Activated naive CD8-positive, alpha-beta T cell treated with anti-CD3 and anti-CD28 coated beads for 36 hours (primary cell): ENCODE results near the gene OR4E2. TPM values are rescaled to one million over a fixed set of nuclear protein-coding genes. Genes with fewer than 3 reads are reported as not detected.
"Not testable (repeated sequence)": the region's sequence is repeated elsewhere in the genome, so short reads cannot be mapped to it uniquely, and the experiment has no call there.

Source experiments
- DNase-seq: peaks from one replicate; pipeline ENCODE4 v3.0.0; 2021
- H3K27ac Mint-ChIP-seq: one replicate; pipeline ENCODE4 v1.8.0; 2022; ENCODE audit warnings: mild to moderate bottlenecking, moderate library complexity, mixed read lengths
- H3K27me3 Mint-ChIP-seq: one replicate; pipeline ENCODE4 v1.8.0; 2022; ENCODE audit warnings: mild to moderate bottlenecking, mixed read lengths
- H3K36me3 Mint-ChIP-seq: one replicate; pipeline ENCODE4 v1.8.0; 2021; ENCODE audit warnings: mild to moderate bottlenecking, mixed read lengths
- H3K4me1 Mint-ChIP-seq: one replicate; pipeline ENCODE4 v1.8.0; 2021; ENCODE audit warnings: mixed read lengths
- H3K4me3 Mint-ChIP-seq: one replicate; pipeline ENCODE4 v1.8.0; 2022; ENCODE audit warnings: mild to moderate bottlenecking, moderate library complexity, mixed read lengths
- H3K9me3 Mint-ChIP-seq: one replicate; pipeline ENCODE4 v1.8.0; 2022; ENCODE audit warnings: mixed read lengths
- total RNA-seq, 2 experiments: library from RNA; stranded (reverse); gene quantifications; one replicate each; pipeline ENCODE4 v1.2.3, GENCODE V29; 2021

Gene OR4E2
- total RNA-seq, 2 experiments from 2014 or later = not detected

DNA sequence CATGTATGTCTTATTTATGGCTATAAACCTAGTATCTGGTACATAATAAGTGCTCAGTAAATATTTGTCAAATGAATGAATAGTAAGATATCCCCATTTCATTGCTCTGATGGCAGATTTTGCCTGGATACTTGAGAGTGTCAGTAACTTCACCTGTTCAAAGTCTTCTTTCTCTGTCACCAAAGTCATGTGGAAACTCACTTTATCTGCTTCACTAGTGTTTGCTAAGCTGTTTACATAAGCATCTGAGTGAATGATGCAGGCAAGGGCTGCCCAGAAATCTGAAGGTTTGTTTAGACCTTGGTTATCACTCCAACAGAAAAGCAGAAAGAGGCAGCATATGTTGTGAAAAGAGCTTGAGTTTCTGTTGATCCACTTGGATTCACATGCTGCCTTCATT, 15.6 kb downstream of the OR4E2 start:
- H3K36me3 Mint-ChIP-seq = peaks cover 1% of the 10 kb centered on the region
- no peak overlapping the region for H3K4me3 Mint-ChIP-seq
- H3K27ac Mint-ChIP-seq = no peak overlapping the region
- peaks cover 1% of the 10 kb centered on the region for H3K9me3 Mint-ChIP-seq
- H3K4me1 Mint-ChIP-seq = no peaks in the 10 kb centered on the region
- peaks cover 25% of the 10 kb centered on the region for H3K27me3 Mint-ChIP-seq
- DNase-seq = no peak

DNA sequence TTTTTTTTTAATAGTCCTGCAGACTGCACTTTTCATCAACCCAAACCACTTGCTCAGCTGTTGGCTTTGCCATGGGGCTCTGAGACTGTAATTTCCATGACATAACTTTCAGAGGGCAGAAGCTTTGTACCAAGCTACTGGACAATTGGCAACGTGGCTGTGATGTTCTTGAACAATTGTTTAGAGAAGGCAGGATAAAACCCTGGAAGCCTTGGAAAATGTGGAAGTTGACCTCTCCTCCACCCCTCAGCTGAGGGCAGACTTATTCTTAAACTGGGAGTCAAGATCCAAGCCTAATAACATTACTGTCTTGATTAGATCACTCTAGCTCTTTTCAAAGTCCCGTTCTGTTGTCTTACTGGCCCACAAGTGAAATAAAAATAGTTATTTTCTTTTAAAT, 17.7 kb downstream of the OR4E2 start:
- Mint-ChIP-seq H3K27me3 (peaks cover 22% of the 10 kb centered on the region), H3K36me3 (no peaks in the 10 kb centered on the region), H3K27ac (no peak overlapping the region), H3K4me3 (no peak overlapping the region), H3K9me3 (peaks cover 11% of the 10 kb centered on the region), H3K4me1 (no peaks in the 10 kb centered on the region)
- DNase-seq = no peak

DNA sequence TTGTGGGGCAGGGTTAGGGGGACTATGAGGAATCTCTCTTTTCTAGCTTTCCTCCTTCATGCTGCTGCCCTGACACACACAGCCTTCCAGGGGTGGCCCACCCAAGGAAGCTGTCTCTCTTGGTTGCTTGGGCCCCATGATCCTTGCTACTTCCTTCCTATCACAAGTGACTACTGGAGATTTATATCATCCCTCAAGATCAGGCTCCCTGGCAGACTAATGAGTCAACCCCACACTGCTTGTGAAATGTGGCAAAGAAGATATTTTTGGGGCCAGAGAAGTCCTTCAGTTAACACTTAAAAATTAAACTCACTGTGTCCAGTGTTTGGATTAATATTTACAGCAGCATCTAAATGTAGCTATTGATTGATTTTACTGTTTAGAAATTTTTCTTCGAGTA, 18.5 kb downstream of the OR4E2 start:
- Mint-ChIP-seq H3K9me3 (peaks cover 11% of the 10 kb centered on the region), H3K4me3 (no peak overlapping the region), H3K36me3 (no peaks in the 10 kb centered on the region), H3K27ac (no peak overlapping the region), H3K4me1 (no peaks in the 10 kb centered on the region), H3K27me3 (peaks cover 22% of the 10 kb centered on the region)
- DNase-seq = no peak

GRCh38 chr14:21673718-21674117, 20.1 kb downstream of the OR4E2 start, which contains the start of gene OR4E1:
Gene OR4E1 (minus strand): TSS chr14:21673818. CDS start chr14:21670935, 2,883 bp downstream.
- DNase-seq = no peak
- no peak within 1 kb of the TSS for H3K27ac Mint-ChIP-seq
- no peaks in the 10 kb centered on the region for H3K36me3 Mint-ChIP-seq
- no peak within 1 kb of the TSS for H3K4me3 Mint-ChIP-seq
- no peaks in the 10 kb centered on the region for H3K4me1 Mint-ChIP-seq
- H3K27me3 Mint-ChIP-seq = peaks cover 25% of the 10 kb centered on the region
- H3K9me3 Mint-ChIP-seq = peaks cover 11% of the 10 kb centered on the region

- no peaks in the 10 kb centered on the region for H3K36me3 Mint-ChIP-seq
- DNase-seq = no peak
- H3K27ac Mint-ChIP-seq = no peak overlapping the region
- H3K27me3 Mint-ChIP-seq = peaks cover 18% of the 10 kb centered on the region
- H3K4me1 Mint-ChIP-seq = no peaks in the 10 kb centered on the region
- H3K4me3 Mint-ChIP-seq = no peak overlapping the region
- peaks cover 11% of the 10 kb centered on the region for H3K9me3 Mint-ChIP-seq
Measured at GRCh38 chr14:21675566-21675965, 21.9 kb downstream of the OR4E2 start.

DNA sequence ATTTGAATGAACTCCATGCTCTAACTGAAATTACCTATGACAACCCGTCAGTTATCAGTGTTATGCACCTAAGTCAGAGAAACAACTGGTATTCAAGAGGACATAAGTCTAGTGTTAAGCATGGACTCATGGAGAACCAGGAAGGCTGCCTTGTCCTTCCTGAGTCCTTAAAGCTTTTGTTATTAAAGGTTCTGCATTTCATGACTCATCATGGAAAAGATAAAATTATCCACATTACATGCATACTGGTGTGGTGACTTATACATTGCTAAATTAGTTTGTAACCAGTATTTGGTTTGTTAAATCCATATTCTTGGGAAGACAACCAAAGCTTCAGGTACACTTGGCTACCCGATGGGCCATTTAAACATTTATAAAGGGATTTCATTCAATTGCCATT, 26.4 kb downstream of the OR4E2 start:
- Mint-ChIP-seq H3K9me3 (peaks cover 8% of the 10 kb centered on the region), H3K36me3 (no peaks in the 10 kb centered on the region), H3K4me3 (no peak overlapping the region), H3K27me3 (peaks cover 28% of the 10 kb centered on the region), H3K4me1 (no peaks in the 10 kb centered on the region), H3K27ac (no peak overlapping the region)
- DNase-seq = no peak

DNA sequence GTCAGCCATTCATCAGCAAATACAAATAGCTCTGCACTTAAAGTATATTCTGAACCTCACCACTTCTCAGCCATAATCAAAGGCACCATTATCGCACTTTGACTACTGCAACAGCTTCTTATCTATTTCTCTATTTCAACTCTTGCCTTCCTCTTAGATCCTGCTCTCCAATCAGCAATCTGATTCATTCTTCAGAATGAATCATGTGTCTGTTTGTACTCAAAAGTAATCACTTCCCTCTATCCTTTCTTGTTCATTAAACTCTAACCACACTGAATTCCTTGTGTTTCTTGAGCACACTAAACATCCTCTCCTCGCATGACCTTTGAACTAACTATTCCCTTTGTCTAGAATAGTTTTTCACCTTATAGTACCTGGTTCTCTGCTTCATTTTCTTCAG, 32.8 kb downstream of the OR4E2 start:
- peaks cover 35% of the 10 kb centered on the region for H3K27me3 Mint-ChIP-seq

GRCh38 chr14:21694425-21694824, 40.8 kb downstream of the OR4E2 start:
- peaks cover 20% of the 10 kb centered on the region for H3K27me3 Mint-ChIP-seq
- H3K9me3 Mint-ChIP-seq = no peaks in the 10 kb centered on the region
- DNase-seq = no peak
- H3K4me3 Mint-ChIP-seq = no peak overlapping the region
- no peak overlapping the region for H3K27ac Mint-ChIP-seq
- H3K4me1 Mint-ChIP-seq = no peaks in the 10 kb centered on the region
- no peaks in the 10 kb centered on the region for H3K36me3 Mint-ChIP-seq

More for the DNA sequence above, 32.8 kb downstream of the OR4E2 start:
- no peaks in the 10 kb centered on the region for H3K4me1 Mint-ChIP-seq
- H3K4me3 Mint-ChIP-seq = no peak overlapping the region
- DNase-seq = no peak
- no peak overlapping the region for H3K27ac Mint-ChIP-seq
- no peaks in the 10 kb centered on the region for H3K36me3 Mint-ChIP-seq
- H3K9me3 Mint-ChIP-seq = peaks cover 5% of the 10 kb centered on the region

DNA sequence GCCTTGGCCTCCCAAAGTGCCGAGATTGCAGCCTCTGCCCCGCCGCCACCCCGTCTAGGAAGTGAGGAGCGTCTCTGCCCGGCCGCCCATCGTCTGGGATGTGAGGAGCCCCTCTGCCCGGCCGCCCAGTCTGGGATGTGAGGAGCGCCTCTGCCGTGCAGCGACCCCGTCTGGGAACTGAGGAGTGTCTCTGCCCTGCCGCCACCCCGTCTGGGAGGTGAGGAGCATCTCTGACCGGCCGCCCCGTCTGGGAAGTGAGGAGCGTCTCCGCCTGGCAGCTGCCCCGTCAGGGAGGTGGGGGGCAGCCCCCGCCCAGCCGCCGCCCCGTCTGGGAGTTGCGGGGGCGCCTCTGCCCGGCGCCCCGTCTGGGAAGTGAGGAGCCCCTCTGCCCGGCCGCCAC, 44.0 kb downstream of the OR4E2 start:
- H3K27me3 Mint-ChIP-seq = peaks cover 12% of the 10 kb centered on the region
- H3K4me3 Mint-ChIP-seq, DNase-seq, H3K4me1 Mint-ChIP-seq, H3K36me3 Mint-ChIP-seq, H3K27ac Mint-ChIP-seq, H3K9me3 Mint-ChIP-seq: not testable (repeated sequence)

DNA sequence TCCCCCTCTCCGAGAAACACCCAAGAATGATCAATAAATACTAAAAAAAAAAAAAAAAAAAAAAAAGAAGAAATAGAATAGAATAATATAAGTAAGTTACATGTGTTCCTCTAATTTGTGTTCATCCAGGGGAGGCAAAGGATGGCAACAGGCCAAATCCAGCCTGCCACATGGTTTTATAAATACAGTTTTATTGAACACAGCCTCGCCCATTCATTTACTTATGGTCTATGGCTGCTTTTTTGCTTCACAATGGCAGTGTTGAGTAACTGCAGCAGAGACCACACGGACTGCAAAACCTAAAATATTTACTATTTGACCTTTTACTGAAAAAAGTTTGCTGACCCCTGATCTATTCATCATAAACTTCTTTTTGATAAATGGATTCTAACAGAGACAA, 44.9 kb downstream of the OR4E2 start:
- H3K4me1 Mint-ChIP-seq, H3K4me3 Mint-ChIP-seq, H3K27ac Mint-ChIP-seq, DNase-seq, H3K36me3 Mint-ChIP-seq, H3K9me3 Mint-ChIP-seq: not testable (repeated sequence)
- peaks cover 12% of the 10 kb centered on the region for H3K27me3 Mint-ChIP-seq

DNA sequence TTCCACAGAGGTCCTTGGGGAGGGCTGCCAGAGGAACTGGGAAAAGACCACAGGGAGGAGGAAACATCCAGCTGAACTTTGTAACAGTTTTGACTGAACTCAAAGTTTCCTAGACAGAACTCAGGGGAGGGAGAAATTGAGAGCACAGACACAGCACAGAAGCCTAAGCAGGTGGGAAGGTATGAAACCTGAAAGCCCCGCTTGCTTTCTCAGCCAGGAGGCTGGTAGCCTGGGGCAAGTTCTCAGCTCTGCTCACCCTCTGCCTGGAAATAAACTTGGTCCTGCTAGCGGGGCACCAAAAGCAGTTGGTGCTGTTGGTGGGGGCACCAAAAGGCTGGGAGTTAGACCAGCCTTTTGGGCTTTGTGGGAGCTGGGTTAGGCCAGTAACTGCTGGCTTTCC, 45.9 kb downstream of the OR4E2 start:
- no peak for DNase-seq
- H3K27me3 Mint-ChIP-seq = peaks cover 9% of the 10 kb centered on the region
- H3K4me3 Mint-ChIP-seq = no peak overlapping the region
- H3K27ac Mint-ChIP-seq = no peak overlapping the region
- H3K9me3 Mint-ChIP-seq = no peaks in the 10 kb centered on the region
- H3K4me1 Mint-ChIP-seq = peaks cover 15% of the 10 kb centered on the region
- H3K36me3 Mint-ChIP-seq = no peaks in the 10 kb centered on the region

DNA sequence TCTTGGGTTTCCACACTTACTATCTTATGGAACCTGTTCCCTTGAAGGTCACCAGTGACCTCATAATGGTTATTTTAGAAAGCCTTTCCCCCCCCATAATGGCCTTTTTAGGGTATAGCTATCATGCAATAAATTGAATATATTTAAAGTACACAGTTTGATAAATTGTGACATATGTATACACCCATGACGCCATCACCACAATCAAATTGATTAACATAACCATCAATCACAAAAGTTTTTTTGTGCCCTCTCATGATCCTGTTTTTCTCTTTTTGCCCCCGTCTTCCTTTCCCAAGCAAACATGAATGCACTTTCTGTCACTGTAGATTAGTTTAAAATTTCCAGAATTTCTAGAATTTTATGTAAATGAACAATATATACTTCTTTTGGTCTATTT, 48.7 kb downstream of the OR4E2 start:
- no peak for DNase-seq
- Mint-ChIP-seq H3K27me3 (peaks cover 4% of the 10 kb centered on the region), H3K4me1 (peaks cover 24% of the 10 kb centered on the region), H3K27ac (no peak overlapping the region), H3K4me3 (no peak overlapping the region), H3K36me3 (peaks cover 7% of the 10 kb centered on the region), H3K9me3 (no peaks in the 10 kb centered on the region)

DNA sequence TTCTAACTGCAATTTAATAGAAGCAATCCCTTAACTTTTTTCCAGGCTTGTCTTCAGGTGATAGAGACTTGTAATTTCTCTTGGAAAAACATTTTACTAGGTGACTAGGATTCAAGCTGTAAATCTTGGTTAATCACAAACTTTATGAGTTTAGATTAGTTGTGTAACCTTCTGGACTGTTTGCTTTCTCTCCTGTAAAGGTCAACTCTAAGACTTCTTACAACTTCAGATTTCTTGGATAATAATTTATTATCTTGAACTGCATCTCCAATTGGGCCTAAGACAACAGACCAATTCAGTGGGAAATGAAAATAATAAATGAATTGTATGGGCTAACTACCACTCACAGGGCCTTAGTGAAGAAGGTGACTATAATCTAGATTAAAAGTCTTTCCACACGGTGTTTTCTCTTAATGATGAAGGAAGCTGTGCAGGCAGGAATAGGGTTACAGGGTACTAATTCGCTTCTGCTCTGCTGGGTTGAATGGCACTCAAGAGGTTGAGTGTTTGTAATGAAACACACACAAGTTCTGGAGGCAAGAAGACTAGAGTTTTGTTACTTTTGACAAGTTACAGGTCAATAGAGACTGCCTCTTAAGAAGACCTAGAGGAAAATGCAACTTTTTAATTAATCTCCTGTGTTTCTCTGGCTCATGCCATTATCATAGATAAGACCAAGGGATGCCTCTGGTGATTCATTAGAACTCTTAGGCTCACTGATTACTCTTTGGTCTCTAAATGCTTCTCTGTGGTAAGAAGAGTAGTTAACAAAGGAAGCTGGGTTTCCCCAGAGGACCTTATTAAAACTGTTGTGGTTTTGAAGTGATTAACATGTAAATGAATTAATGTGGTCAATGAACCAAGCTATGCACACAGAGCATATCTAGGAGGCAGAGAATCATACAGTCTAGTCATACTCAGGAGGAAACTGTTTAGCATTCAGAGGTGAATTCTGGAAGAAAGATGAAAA, 50.0 kb downstream of the OR4E2 start:
- H3K36me3 Mint-ChIP-seq = peaks cover 13% of the 10 kb centered on the region
- H3K4me3 Mint-ChIP-seq = no peak overlapping the region
- DNase-seq = no peak
- H3K4me1 Mint-ChIP-seq = peaks cover 24% of the 10 kb centered on the region
- H3K27ac Mint-ChIP-seq = peak overlapping the region; percentile 59
- H3K9me3 Mint-ChIP-seq = peaks cover 2% of the 10 kb centered on the region
- peaks cover 13% of the 10 kb centered on the region for H3K27me3 Mint-ChIP-seq

DNA sequence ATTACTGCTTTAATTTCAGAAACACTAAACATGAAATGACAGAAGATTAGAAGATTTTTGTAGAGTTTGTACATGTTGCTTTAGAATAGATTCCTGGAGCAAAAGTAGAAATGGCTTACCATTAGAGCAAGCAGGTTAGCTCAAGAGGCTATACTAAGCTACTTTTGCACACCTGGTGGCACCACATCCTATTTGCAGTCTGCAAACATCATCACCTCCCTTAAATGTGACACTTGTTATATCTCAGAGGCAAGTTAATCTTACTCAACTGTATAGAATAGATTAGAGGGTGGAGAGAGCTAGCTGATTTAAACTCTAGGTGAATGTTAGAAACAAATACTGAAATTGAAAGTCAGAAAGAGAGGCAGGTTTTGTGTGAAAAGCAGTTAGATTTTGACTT, 50.7 kb downstream of the OR4E2 start:
- Mint-ChIP-seq H3K27ac (peak overlapping the region; percentile 59), H3K27me3 (peaks cover 10% of the 10 kb centered on the region), H3K4me3 (no peak overlapping the region), H3K4me1 (peaks cover 24% of the 10 kb centered on the region), H3K9me3 (peaks cover 3% of the 10 kb centered on the region), H3K36me3 (peaks cover 15% of the 10 kb centered on the region)
- DNase-seq = no peak

DNA sequence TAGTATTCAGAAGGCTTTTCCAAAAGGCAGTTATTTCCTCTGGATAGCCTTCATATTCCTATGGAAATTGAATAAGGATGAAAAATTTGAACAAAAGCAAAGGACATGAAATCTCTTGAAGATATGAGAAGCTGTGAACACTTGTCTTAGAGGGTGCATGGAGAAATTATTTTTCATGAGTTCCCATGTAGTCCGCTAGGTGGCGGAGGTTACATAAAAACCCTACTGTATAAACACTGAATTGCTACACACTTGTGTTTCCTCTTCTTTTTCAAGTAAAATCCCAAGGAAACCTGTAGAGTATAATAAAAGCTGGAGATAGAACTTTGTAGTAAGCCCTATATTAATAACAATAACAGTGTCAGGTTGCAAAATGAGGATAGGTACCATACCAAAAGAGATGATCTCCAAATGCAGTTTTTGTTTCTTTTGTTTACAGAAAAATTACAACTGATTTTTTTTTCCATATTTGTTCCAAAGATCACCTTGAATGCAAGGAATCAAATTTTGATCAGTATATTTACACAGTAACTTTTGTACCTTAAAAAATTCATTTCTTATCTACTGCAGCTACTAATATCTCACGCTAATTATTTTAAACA, 57.8 kb downstream of the OR4E2 start:
- peaks cover 15% of the 10 kb centered on the region for H3K36me3 Mint-ChIP-seq
- H3K4me3 Mint-ChIP-seq = peak overlapping the region; percentile 71
- H3K27me3 Mint-ChIP-seq = peaks cover 27% of the 10 kb centered on the region
- H3K4me1 Mint-ChIP-seq = peaks cover 6% of the 10 kb centered on the region
- peak overlapping the region; percentile 69 for H3K27ac Mint-ChIP-seq
- peaks cover 3% of the 10 kb centered on the region for H3K9me3 Mint-ChIP-seq
- no peak for DNase-seq
